HG03439 (cell line): ENCODE measurements around the gene ZNF429.
"Not testable (repeated sequence)": the region's sequence is repeated elsewhere in the genome, so short reads cannot be mapped to it uniquely, and the experiment has no call there.

ENCODE experiments used
- ATAC-seq: cut with Tn5 transposase; IDR thresholded peaks from one replicate; pipeline ENCODE4 v1.9.1; 2021; ENCODE audit warnings: mild to moderate bottlenecking, moderate library complexity; ENCODE audit not compliant: unreplicated experiment

ZNF429 gene

GRCh38 chr19:21505459-21506451, at the start of gene ZNF429:
Gene ZNF429 (plus strand): TSS chr19:21505602. CDS start chr19:21505772, 170 bp downstream.
- peak; percentile 100 for ATAC-seq

GRCh38 chr19:21460686-21461085, 44.7 kb upstream of the ZNF429 start:
- no peak for ATAC-seq

GRCh38 chr19:21462540-21462939, 42.9 kb upstream of the ZNF429 start:
- no peak for ATAC-seq

GRCh38 chr19:21463449-21464105, 41.8 kb upstream of the ZNF429 start:
- no peak for ATAC-seq

- ATAC-seq, result no peak
Observed at GRCh38 chr19:21466627-21467026, 38.8 kb upstream of the ZNF429 start.

- no peak for ATAC-seq
Observed at GRCh38 chr19:21468791-21469190, 36.6 kb upstream of the ZNF429 start.

GRCh38 chr19:21472507-21472906, 32.9 kb upstream of the ZNF429 start:
- no peak for ATAC-seq

- no peak for ATAC-seq
Observed at GRCh38 chr19:21474671-21475181, 30.7 kb upstream of the ZNF429 start.

- ATAC-seq, result not testable (repeated sequence)
Observed at GRCh38 chr19:21482361-21482760, 23.0 kb upstream of the ZNF429 start.

- no peak for ATAC-seq
Observed at GRCh38 chr19:21482863-21483276, 22.5 kb upstream of the ZNF429 start.

- ATAC-seq, result no peak
Observed at GRCh38 chr19:21483589-21484170, 21.7 kb upstream of the ZNF429 start.

- ATAC-seq, result no peak
Observed at GRCh38 chr19:21484631-21485030, 20.8 kb upstream of the ZNF429 start.

GRCh38 chr19:21485926-21486325, 19.5 kb upstream of the ZNF429 start:
- ATAC-seq, result no peak

GRCh38 chr19:21487969-21488368, 17.4 kb upstream of the ZNF429 start:
- no peak for ATAC-seq

GRCh38 chr19:21491146-21491545, 14.3 kb upstream of the ZNF429 start:
- no peak for ATAC-seq

- ATAC-seq, result no peak
Observed at GRCh38 chr19:21492947-21493906, 12.2 kb upstream of the ZNF429 start.

- ATAC-seq, result no peak
Observed at GRCh38 chr19:21496876-21497275, 8.5 kb upstream of the ZNF429 start.

- ATAC-seq, result no peak
Observed at GRCh38 chr19:21498651-21499050, 6.8 kb upstream of the ZNF429 start.

GRCh38 chr19:21508198-21508597, 2.8 kb downstream of the ZNF429 start:
- ATAC-seq, result no peak

GRCh38 chr19:21511058-21511457, 5.7 kb downstream of the ZNF429 start:
- not testable (repeated sequence) for ATAC-seq
